ENCODE measurements around the gene ZMYND19.
"Not testable (repeated sequence)": the region's sequence is repeated elsewhere in the genome, so short reads cannot be mapped to it uniquely, and the experiment has no call there.

ZMYND19 gene

DNA sequence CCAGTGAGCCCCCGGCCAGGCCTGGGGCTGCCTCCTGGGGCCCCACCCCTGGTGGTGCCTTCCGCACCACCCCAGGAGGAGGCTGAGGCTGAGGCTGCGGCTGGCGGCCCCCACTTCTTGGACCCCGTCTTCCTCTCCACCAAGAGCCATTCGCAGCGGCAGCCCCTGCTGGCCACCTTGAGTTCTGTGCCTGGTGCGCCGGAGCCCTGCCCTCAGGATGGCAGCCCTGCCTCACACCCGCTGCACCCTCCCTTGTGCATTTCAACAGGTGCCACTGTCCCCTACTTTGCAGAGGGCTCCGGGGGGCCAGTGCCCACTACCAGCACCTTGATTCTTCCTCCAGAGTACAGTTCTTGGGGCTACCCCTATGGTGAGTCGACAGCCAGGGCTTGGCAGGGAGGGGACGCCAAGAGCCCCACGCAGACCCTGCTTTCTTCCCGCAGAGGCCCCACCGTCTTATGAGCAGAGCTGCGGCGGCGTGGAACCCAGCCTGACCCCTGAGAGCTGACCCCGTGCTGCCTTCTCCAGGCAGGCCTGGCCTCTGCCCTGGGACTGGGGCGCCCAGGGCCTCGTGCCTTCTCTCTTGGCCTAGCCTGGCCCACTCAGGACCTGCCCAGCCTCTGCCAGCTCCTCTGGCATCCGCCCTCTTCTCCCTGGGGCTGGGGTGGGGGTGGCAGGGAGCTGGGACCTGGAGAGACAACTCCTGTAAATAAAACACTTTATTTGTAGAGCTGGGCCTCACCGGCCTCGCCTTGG, 24.5 kb upstream of the ZMYND19 start:
- DNase-seq (ENCODE audit: low read depth in 2 of 2) = no peak

DNA sequence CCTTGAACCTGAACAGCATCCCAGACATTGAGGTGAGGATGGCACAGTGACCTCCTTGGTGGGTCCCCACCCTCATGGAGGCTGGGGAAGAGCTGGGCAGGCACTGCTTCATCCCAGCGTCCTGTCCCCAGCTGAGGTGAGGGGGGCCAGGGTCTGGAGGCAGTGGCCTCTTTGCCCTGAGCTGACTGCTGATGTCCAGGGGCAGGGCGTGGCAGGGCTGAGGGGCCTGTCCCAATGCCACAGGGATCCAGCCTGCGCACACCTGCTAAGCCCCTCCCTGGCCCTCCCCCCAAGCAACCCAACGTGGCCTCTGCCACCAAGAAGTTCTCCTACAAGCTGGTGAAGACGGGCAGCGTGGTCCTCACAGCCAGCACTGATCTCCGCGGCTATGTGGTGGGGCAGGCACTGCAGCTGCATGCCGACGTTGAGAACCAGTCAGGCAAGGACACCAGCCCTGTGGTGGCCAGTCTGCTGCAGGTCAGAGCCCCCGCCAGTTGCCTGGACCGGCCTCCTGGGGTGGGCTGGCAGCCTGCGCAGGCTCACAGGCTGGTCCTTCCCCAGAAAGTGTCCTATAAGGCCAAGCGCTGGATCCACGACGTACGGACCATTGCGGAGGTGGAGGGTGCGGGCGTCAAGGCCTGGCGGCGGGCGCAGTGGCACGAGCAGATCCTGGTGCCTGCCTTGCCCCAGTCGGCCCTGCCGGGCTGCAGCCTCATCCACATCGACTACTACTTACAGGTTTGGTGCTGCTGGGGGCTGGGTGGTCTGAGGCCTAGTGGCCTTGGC, 23.6 kb upstream of the ZMYND19 start:
- DNase-seq (ENCODE audit: low read depth in 2 of 2) = no peak

DNA sequence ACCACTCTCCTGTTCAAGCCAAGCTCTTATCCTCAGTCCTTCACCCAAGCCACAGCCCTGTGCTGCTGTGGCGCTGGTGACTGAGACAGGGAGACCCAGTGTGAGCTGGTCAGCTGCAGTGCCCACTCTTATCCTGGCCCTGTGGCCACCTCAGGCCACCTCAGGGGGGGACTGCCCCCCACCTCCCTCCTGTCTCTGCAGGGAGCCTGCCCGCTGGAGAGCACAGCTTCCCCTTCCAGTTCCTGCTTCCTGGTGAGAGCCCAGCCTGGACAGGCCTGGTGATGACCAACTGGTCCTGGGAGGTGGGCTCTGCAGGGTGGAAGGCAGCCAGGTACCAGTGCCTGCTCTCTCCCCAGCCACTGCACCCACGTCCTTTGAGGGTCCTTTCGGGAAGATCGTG, 22.9 kb upstream of the ZMYND19 start:
- DNase-seq (ENCODE audit: low read depth in 2 of 2) = no peak

DNA sequence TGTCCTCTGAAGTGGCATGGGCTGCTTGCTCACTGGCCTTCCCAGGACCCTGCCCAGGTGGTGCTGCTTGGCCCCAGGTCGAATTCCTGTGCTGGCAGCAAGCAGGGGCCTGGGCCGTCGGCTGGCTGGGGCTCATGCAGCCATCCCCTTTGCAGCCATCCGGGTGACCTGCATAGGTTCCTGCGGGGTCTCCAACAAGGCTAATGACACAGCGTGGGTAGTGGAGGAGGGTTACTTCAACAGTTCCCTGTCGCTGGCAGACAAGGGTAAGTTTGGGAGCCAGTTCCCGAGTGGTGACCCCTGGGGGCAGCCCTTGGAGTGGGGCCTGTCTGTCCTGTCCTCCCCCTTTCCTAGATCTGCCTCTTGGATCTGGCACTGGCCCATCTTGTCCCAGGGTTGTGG, 22.4 kb upstream of the ZMYND19 start:
- DNase-seq (ENCODE audit: low read depth in 2 of 2) = no peak

DNA sequence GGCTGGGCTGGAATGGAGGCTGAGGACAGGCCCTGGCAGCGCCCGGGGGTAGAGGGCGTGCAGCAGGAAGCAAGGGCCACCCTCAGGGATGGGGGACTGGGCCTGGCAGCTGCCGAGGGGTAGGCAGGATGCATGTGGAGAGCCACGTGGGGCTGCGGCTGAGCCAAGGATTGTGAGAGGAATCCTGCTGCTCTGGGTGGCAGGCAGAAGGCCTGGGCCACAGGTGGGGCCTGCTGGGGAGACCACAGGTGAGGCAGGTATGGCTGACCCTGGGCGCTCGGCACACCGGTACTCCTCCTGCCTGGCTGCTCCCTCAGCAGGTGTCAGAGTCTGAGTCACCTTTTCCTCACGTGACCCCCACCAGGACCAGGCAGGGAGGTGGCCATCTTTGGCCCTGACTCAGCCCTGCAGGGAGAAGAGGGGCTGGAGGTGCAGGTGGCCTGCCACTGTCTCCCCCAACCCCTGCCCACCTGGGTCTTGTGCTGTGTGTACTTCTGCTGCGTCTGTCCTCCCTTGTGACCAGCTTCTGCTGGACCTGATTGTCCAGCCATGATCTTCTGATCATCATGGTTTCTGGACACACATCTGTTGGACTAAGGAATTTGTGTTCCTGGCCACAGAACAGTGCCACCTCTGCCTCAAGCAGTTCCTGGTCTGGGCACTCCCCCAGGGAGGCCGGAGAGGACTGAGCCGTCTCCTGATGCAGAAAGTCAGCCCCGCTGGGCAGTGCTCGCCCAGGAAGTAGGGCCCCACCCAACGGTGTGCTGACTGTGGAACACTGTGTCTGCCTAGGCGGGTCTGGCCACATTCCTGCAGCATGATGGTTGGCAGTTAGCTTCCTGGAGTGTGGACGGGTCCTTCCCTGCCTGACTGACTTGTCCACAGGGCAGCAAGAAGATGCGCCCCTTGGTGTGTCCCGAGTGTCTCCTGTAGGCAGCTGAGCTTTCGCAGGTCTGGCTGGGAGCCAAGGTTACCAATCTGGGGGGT, 21.6 kb upstream of the ZMYND19 start:
- peak in 1 of 2 experiments; percentile 4 for DNase-seq (ENCODE audit: low read depth in 2 of 2)

DNA sequence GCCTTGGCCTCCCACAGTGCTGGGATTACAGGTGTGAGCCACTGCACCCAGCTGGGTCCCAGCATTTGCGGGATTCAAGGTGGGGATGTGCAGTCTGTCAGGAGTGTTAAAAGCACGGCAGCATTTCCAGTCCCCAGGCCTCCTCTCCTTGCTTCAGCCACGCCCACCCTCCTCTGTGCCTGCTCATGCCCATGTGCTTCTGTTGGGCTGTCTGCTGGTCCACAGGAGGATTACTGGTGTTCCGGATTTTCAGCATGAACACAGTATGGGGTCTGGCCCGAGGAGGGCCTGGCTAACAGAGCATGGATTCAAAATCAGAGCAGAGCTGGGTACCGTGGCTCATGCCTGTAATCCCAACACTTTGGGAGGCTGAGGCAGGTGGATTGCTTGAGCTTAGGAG, 20.6 kb upstream of the ZMYND19 start:
- DNase-seq (ENCODE audit: low read depth in 2 of 2) = no peak

DNA sequence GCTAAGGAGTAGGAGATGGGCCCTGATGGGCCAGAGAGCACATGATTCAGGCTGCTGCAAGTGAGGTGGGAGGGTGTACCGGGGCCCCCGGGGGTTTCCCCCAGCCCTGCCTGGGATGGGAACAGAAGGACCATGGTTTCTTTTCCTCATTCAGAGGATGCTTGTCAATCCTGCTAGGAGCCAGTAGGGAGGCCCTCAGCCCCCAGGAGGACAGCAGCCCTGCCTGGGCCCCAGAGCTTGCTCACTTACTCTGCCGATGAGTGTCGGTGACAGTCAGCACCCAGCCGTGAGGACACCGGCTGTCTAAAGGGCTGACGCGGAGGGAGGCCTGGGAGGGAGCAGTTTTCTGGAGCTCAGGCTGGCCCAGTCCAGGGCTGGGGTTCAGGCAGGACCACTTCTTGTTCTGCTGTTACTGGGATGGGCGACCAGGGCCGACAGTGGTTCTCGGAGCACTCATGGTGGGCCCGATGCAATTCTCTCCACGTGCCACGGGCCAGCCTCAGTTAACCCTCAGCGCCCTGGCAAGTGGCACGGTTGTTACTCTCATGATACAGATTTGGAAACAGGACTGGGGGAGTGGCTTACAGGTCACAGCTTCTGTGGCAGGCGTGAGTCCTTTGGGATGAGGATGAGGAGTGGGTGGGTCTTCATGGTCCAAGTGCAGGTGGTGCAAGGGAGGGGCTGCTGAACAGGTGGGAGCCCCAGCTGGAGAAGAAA, 17.0 kb upstream of the ZMYND19 start:
- no peak for DNase-seq (ENCODE audit: low read depth in 2 of 2)

DNA sequence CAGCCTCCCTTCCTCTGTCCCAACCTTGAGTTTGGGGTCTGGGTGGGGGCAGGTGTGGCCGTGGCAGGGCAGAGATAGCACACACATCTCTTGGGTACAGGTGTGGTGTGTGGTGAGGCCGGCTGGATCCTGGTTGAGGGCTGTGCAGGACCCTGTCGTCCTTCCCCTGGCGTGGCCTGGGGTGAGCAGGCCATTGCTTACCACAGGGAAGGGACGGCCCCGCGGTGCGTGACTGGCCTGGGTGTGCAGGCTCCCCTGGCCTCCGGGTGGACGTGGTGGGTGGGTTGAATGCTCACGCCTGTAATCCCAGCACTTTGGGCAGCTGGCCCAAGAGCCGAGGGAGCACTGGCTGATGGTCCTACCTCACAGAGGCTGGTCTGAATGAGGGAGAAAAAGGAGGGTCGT, 16.4 kb upstream of the ZMYND19 start:
- no peak for DNase-seq (ENCODE audit: low read depth in 2 of 2)

DNA sequence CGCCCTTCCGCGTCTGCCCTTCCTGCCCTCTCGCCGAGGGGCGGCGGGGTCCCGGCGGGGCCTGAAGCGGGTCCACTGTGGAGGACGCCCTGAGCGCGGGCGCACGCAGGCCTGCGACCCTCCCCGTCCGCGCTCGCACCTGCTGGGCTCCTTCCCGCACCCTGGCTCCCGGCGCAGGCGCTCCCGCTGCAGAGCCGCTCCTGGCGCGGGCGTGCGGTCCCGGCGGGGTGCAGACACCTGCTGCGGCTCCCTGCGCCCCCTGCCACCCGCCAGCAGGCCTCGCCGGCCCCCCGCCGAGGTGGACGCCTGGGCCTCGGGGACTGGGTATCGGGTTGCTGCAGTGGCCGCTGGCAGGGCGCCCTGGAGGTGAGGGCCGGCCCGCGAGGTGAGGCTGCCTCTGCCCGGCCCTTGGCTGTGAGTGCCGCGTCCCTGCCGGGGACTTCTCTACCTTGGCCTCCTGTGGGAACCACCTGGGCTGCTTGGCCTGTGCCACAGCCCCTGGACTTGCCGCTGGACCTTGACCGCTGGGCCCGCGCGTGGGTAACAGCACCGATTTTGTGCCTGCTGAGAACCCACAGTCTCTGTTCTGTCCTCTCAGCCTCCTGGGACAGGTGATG, 15.8 kb upstream of the ZMYND19 start:
- DNase-seq (ENCODE audit: low read depth in 2 of 2) = no peak

DNA sequence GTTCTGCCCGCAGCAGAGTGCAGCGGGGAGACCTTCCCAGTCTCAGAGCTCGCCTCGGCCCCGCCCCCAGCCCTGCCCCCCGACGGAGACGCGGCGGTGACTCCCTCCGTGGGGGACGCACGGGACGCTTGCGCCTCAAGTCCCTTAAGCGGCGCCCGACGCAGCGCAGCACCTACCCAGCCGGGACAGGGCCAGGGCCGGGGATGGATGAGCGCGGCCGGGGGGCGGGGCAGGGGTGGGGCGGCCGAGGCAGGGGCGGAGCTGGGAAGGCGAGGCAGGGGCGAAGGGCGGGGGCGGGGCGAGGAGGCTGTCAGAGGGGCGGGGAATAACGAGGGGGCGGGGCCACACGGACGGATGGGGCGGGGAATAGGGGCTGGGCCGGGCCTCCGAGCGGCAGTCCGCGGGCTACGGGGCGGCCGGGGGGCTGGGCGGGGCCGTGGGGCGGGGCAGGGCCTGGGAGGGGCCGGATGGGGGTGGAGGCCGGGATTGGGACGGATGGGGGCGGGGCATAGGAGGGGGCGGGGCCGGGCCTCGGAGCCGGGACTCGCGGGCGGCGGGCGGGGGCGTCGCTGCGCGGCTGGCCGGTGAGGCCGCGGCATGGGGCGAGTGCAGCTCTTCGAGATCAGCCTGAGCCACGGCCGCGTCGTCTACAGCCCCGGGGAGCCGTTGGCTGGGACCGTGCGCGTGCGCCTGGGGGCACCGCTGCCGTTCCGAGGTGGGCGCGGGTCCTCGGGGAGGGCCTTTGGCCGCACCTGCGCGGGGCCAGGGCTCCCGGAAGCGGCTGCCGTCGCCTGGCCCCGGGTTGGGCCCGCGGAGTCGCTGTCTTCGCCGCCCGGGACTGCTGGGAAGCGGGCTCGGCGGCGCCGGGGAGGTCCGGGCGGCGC, 15.1 kb upstream of the ZMYND19 start, which contains the start of gene ARRDC1:
ARRDC1 (plus strand) TSS at position 566 of the 884 bp plus-strand sequence; CDS start at position 598, 32 bp downstream.
- DNase-seq (ENCODE audit: low read depth in 2 of 2) = peak; percentile 60 to 71

DNA sequence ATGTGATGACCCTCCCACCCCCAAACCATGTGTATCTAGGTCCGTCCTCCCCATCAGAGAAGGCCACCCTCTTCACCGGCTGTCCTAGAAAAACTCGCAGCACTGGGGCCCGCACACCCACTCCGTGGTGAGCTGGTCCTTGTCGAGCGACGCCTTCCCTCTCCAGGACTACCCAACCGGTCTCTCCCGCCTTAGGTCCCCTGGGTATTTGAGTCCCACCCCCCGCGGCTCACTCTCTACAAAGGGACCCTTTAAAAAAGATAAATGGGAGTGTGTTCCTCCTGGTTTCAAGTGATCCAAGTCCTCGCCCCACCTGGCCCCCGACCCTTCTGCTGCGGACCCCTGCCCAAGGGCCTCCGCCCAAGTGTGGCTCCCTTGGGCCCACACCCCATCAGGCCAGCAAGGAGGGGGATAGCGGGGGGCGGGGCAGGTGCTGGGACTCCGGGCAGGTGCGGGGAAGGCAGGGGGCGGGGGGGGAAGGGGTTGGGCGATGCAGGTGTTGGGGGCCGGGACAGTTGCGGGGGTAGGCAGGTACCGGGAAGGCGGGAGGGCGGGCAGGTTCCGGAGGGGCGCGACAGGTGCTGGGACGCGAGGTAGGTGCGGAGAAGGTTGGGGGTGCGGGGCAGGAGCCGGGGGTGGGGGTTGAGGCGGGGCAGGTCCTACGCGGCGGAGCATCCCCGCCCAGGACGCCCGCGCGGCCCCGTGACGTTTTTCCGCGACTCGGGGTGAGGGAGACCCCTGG, 14.2 kb upstream of the ZMYND19 start:
- DNase-seq (ENCODE audit: low read depth in 2 of 2) = no peak

DNA sequence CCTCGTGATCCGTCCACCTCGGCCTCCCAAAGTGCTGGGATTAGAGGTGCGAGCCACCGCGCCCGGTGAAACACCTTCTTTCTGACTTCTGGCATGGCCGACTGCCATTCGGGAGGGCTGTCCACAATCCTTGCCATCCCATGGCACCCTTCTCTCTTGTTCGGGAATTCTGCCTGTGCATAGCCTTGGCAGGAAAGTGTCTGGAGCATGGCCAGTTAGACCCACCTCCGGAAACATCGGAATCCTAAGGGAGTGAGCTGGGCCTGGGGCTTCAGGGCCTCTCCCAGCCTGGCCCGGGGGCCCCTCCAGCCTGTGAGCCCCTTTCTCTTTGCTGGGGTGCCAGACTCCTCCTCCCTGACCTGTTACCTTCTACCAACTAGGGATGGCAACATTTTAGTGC, 13.6 kb upstream of the ZMYND19 start:
- DNase-seq (ENCODE audit: low read depth in 2 of 2) = no peak

DNA sequence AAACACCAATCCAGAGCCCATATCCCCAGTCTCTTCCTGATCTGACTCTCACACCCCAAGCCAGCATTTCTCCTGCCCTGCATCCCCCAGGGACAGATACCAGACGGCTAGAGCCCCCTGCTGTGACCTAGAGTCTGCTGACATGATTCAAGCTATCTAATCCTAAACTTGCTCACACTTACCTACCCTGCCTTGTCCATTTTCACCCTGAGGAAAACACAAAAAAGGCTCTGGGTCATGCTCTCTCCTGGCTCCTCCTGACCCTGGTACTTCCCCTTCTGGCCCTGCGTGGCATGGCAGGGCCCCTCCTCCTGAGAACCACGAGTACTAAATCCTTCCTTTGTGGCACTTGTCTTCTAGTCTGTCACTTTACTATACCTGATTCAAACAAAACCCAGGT, 12.3 kb upstream of the ZMYND19 start:
- no peak for DNase-seq (ENCODE audit: low read depth in 2 of 2)

DNA sequence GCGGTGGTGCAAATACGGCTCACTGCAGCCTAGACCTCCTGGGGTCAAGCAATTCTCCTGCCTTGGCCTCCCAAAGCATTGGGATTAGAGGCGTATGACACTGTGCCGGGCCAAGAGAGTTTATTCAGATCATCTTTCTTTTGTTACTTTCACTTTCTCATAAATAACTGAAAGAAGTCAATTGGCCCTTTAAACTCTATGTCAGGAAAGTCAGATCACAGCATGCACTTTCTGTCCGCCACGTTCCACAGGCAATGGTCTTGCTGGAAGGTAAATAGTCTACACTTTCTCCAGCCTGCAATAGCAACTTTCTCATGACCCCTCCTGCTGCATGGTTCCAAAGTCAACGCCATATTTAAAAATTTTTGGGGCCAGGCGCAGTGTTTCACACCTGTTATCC, 8.6 kb upstream of the ZMYND19 start:
- no peak for DNase-seq (ENCODE audit: low read depth in 2 of 2)

DNA sequence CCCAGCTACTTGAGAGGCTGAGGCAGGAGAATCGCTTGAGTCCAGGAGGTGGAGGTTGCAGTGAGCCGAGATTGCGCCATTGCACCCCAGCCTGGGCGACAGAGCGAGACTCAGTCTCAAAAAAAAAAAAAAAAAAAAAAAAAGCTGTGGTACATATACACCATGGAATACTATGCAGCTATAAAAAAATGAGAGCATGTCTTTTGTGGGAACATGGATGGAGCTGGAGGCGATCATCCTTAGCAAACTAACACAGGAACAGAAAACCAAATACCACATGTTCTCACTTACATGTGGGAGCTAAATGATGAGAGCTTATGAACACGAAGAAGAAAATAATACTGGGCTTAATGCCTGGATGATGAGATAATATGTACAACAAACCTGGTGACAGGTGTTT, 6.3 kb upstream of the ZMYND19 start:
- not testable (repeated sequence) for DNase-seq (ENCODE audit: low read depth in 2 of 2)

DNA sequence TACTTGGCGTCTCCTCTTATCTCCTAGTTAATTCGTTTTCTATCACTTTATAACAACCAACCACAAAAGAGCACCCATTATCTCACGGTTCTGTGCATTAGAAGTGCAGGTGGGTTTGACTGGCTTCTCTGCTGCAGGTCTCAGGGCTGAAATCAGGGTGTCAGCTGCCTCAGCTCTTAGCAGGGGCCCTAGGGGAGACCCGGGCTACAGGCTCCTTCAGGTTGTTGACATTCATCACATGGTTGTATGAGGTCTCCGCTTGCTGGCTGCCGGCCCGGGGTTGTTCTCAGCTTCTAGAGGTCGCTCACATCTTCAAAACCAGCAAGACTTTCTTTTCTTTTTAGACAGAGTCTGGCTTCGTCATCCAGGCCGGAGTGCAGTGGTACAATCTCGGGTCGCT, 2.9 kb upstream of the ZMYND19 start:
- DNase-seq (ENCODE audit: low read depth in 2 of 2) = no peak

DNA sequence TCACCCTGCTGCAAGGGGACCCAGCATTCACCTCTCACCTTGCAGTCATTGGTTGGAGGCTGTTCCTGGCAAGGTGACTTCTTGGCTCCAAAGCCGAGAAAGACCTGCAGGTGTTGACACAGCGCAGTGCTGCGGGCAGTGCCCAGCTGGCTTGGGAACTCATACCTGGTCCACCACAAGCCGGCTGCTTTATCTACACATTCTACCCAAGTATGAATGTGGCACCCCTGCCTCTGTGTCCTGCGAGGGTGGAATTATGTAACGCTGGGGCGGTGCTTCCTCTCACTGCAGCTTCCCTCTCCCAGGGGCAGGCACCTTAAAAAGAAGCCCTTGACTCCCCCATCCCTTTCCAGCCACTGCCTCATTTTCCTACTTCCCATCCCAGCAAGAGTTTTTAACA, 2.5 kb upstream of the ZMYND19 start:
- DNase-seq (ENCODE audit: low read depth in 2 of 2) = no peak

DNA sequence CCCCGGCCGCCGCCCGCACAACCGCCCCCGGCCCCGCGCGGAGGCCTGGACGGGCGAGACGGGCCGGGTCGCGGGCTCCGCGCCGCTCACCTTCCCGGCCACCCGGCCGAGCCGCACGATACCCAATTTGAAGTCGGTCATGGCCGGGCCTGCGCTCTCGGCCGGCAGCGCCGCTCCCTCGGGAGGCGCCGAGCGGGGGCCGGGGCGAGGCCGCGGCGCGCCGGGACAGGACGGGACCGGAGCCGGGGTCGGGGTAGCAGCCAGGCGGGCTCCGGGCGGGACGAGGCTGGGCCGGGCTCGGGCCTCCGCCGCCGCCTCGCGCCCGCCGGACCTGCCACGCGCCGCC, 216 bp downstream of the ZMYND19 start:
- DNase-seq (ENCODE audit: low read depth in 2 of 2) = no peak

DNA sequence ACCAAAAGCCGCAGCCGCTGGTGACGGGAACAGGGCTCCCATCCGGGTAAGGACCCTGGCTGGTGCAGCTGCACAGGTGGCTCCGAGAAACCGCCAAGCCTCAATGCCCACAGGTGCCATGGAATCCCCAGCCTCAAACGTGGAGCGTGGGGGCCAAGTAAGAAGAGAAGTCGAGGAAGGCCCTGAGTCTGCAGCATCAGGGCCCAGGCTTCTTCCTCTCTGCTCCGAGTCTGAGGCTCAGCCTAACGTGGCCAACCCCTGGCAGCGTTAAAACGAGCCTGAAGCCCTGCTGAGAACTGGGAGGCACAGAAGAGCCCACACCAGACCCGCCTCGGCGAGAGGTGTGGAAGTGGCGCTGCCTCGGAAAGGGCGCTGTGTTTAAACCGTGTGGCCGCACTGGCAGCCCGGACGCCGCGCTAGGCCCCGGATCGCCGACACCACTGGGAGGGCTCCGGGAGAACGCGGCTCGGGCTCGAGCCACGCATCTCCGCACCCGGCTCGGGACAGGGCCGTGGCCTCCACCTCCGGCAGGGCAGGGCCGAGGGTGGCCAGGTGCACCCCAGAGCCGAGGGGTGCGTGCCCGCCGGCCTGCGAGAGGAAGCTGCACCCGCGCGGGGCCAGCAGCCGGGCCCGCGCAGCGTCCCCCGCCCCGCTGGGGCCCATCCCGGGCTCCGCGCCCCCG, 730 bp downstream of the ZMYND19 start:
- DNase-seq (ENCODE audit: low read depth in 2 of 2) = no peak

Measured in fibroblast of skin of left biceps (primary cell).